Measurements from ENCODE around the gene SND1.

Gene SND1

DNA sequence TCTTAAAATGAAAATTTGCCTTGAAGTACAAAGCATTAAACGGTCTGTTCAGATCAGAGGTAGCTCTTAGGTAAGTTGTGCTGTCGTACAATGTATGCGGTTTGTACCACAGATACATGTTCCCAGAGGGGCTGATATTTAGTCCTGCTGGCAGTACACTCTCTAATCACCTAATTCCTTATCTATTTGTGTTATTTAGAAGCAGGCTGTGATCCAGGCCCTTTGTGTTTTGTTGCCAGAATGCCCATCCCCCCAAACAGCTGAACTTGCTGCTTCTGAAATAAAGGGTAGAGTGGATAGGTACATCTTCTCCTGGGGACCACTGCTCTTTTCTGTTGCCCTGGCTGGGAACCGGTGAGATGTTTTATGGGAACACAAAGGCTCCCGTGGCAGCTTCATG is 84.5 kb downstream of the SND1 start:
- no peak for DNase-seq

DNA sequence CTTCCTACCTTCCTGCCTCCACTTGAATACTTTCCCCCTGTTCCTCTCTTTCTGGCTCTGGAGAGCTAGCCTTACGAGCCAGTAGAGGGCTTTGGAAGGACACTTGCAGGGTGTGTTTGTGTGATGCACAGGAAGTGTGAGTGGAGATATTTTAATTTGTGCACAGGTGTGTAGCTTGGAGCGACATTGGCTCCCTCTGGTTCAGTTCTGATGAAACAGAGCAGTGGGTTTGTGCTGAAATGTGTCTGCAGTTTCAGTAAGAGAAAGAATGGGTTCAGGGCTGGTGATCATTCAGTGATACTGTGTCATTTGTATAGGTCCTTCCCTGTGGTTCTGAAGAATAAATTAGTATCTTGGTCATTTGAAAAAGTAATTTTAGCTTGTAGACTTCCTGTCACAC is 86.9 kb downstream of the SND1 start:
- no peak for DNase-seq

DNA sequence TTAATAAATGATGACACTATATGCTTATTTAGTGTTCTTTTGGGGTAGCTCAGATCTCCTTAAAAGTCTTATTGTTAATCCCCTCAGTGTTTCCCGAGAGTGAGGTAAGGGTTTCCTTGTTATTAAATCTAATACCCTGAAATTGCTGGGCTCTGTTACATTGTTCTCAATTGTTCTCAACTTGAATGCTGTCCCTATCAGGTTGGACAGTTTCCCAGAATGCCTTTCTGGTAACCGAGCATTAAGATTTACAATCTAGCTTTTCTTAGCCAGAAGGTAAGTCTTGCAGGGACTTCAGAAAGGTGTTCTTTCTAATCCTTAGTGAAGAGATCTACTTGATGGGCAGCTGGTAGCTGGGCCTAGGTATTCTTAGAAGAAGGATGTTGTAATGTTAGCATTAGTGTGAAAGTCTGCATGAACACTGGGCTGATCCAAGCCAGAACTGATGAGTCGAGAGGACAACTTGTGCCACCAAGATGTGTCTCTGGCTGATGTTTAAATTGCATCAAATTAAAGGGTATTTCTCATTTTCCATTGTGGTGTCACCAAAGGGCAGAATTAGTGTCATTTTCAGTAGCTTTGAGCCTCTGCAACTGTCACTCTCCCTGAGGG is 89.9 kb downstream of the SND1 start:
- DNase-seq, result no peak

GRCh38 chr7:127745445-127745844 is 93.5 kb downstream of the SND1 start:
- DNase-seq, result no peak

- peak; percentile 11 for DNase-seq
These were observed 99.1 kb downstream of the SND1 start for GRCh38 chr7:127751062-127751461.

DNA sequence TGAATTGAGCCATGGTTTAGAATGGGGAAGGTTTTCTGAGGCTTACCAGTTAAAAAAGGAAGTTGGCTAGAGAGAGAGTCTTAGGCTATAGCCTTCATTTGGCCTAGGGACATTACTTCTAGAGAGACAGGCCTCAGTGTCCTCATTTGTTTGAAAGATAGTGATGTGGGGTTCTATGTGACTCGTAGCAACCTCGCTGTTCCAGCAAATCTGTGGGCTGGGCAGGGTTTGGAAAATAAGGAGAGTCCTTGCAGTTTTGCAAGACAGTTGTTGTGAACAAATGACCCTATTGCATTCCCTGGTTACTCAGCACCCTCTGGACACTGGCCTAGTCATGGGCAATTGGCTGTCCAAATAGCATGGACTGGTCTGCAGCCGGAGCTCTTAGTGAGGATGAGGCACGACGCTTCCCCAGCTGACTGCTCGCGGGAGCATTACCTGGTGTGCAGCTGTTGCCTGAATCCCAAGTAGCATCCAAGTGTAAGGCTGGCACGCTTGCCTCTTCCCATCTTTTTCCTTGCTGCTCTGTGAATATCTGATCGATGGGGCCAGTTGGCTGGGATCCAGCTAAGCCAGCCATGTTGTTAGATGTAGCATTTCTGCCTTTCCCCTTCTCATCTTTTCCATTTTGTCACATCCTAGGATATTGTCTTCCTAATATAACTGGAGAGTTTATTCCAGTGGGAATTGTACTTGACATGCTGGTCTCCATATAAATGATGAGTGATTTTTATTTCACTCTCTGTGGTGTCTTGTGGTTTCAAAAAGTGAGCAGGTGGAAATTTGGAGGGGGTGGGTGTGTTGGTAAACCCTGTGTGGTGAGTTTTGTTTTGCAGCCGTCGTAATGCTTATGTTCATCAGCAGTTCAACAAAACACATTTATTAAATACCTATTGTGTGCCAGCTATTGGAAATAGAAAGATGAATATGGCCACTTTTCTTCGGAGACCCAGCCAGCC is 99.8 kb downstream of the SND1 start:
- no peak for DNase-seq

DNA sequence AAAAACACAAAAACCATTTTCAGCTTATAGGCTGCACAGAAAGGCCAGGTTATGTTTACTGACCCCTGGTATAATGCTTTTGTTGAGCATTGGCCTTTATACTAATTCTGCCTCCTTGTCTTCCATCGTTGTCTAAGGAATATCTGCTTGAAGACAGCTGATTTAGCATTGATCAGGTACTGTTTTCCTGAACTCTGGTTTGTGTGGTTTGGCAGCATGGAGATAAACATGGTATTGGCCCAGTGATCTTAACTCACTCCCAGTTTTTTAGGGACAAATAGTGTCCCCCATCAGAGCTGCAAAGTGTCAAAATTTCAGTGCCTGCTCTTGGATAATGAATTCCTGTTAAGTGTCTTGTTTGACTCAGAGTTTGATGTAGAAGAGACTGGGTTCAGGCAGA is 100.8 kb downstream of the SND1 start:
- no peak for DNase-seq

DNA sequence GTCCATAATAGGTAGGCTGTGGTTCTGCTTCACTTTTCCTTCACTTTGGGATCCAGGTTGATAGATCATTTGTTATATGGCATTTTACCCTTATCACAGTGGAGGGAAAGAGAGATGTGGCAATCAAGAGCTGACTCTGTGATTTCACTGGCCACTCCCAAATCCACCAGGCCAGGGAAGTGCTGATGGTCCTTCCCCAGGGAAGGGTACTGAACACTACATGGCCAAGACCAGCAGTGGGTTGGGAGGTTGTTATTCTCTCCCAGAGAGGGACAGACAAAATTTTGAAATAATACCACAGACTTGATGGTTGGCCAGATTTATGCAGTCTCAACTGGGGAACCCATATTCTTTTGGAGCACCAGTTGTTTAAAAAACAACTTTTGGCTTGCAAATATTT is 102.5 kb downstream of the SND1 start:
- DNase-seq, result no peak

- peak; percentile 8 for DNase-seq
These were observed 103.5 kb downstream of the SND1 start for GRCh38 chr7:127755521-127755920.

DNA sequence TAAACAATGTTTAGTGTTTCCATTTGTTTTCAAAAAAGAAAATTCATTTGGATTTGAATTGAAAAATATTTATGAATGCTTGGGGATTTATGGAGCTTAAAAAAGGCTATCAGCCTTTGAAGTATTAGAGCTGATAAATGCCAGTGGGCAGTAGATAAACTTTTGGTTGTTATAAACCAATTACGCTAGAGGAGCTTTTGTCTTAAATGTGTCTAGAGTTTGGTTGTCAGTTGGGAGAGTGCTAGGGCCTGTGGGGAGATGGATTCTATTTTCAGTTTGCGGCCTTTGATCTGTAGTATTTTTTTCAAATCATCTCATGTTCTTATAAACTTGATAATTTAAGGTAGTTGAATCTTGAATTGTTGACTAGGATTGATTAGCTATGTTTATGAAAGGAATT is 104.0 kb downstream of the SND1 start:
- DNase-seq, result no peak

- no peak for DNase-seq
These were observed 106.1 kb downstream of the SND1 start for GRCh38 chr7:127758105-127758504.

DNA sequence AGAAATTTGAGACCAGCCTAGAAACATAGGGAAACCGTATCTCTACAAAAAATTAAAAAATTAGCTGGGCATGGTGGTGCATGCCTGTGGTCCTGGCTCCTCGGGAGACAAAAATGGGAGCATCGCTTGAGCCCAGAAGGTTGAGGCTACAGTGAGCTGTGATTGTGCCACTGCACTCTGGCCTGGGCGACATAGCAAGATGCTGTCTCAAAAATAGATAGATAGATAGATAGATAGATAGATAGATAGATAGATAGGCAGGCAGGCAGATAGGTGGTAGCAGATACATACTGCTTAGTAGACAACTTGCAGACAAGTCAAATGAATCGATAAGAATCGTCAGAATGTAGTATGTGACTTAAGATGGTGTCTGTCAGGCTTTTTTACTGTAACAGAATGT is 106.9 kb downstream of the SND1 start:
- DNase-seq, result no peak

- no peak for DNase-seq
These were observed 108.0 kb downstream of the SND1 start for GRCh38 chr7:127759945-127760421.

- DNase-seq, result no peak
These were observed 108.5 kb downstream of the SND1 start for GRCh38 chr7:127760436-127761031.

GRCh38 chr7:127761196-127761595 is 109.2 kb downstream of the SND1 start:
- DNase-seq, result no peak

DNA sequence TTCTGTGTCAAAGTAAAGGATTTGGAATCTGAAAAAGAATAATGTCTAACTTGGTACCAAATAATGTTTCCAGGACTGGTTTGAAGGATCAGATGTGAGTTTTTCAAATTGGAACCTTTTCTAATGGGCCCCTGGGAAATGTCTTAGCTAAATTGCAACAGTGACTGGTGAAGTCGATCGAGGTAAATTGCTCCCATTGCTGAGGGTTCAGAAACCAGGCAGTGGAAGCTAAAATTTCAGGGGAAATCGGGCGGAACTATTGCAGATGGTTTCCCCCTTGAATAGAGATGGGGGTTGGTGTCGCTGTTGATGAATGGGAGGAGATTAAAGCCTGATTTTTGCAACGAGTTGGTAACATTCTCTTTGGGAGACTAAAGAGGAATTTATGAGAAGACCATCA is 112.7 kb downstream of the SND1 start:
- DNase-seq, result no peak

- no peak for DNase-seq
These were observed 113.2 kb downstream of the SND1 start for GRCh38 chr7:127765150-127765549.

- no peak for DNase-seq
These were observed 115.0 kb downstream of the SND1 start for GRCh38 chr7:127766831-127767459.

GRCh38 chr7:127768241-127768640 is 116.2 kb downstream of the SND1 start:
- DNase-seq, result no peak

DNA sequence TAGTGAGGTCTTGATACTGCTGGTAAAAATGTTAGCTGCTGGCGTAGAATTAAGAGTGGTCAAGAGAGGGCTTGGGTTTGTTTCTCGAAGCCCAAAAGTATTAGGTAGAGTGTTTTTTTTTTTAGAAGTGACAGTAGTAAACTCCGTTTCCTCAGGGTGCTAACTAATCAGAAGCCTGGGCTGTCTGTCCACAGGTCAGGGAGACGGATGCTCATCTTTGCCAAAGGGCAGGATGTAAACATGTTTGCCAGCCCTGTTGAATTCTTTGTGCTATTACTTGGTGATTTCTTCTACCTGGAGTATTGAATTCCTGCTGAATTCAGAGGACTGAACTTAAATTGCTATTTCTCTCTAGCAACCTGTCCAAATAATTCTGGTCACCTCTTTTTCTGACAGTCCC is 117.1 kb downstream of the SND1 start:
- DNase-seq, result no peak

- DNase-seq, result no peak
These were observed 117.9 kb downstream of the SND1 start for GRCh38 chr7:127769696-127770400.

DNA sequence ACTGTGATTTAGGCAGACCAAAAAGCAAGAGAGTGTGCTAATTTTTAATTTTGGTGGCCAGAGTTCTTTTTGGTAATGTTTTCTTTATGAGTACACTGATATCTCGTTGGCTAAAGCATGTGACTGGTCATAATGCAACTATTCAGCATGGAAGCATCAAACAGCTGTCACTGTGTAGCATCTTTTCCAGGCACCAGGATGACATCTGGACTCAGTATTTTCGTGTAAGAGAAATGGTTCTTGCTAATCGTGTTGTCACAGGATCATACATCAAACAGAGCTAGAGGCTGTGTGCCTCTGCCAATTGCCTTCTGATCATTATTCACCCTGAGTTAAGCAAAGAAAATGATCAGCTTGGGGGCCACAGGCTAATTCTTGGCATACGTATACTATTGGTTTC is 118.9 kb downstream of the SND1 start:
- DNase-seq, result no peak

DNA sequence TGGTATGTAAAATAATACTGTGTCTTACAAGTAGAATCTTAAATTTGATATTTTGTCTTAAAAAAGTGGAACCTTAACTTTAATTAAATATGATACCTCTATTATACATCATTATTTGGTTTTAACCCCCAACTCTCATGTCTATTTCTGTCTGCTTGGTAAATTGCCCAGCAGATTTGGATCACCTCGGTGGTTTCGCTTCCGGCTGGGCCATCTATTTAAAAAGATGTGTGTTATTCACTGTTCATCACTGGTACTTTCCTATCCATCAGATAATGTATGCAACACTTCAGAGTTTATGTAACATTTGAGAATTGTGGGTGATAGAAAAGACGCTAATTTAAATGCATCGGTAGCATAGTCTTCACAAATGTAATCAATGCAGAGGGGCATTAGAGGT is 119.7 kb downstream of the SND1 start:
- no peak for DNase-seq

Data from NCI-H2029 treated with DMSO at 0.1 percent for 48 hours (cell line).